HEK293T (cell line): ENCODE measurements around the gene CADM1.

Experiments used
- CTCF ChIA-PET: fragments of 350-600 bp; formaldehyde crosslinking; extraction: SDS; loops from one replicate; lab custom pipeline; 2021; ENCODE audit warnings: antibody characterized with exemption, inconsistent platforms; lab: Yijun Ruan, JAX
- POLR2A ChIA-PET: fragments of 350-600 bp; formaldehyde crosslinking; extraction: SDS; loops from one replicate; lab custom pipeline; 2020; ENCODE audit warnings: antibody characterized with exemption, inconsistent platforms; lab: Yijun Ruan, JAX
- DNase-seq: peaks from one replicate; pipeline ENCODE4 v3.0.0; 2012; ENCODE audit warnings: mixed read lengths; ENCODE audit errors: extremely low spot score
- ARNT ChIP-seq: fragments of 450-650 bp; IDR thresholded peaks from 2 replicates; pipeline ENCODE4 v1.6.1; 2017; ENCODE audit warnings: mild to moderate bottlenecking
- BHLHE40 ChIP-seq: fragments of 450-650 bp; IDR thresholded peaks from 2 replicates; pipeline ENCODE4 v1.6.1; 2016; ENCODE audit warnings: mild to moderate bottlenecking, moderate library complexity, borderline replicate concordance
- CTBP1 ChIP-seq: fragments of 450-650 bp; IDR thresholded peaks from 2 replicates; pipeline ENCODE4 v1.6.1; 2016; ENCODE audit warnings: borderline replicate concordance
- ELF4 ChIP-seq: fragments of 450-650 bp; IDR thresholded peaks from 2 replicates; pipeline ENCODE4 v1.6.1; 2017; ENCODE audit warnings: antibody characterized with exemption
- FOXA1 ChIP-seq: fragments of 450-650 bp; IDR thresholded peaks from 2 replicates; pipeline ENCODE4 v1.6.1; 2016; ENCODE audit warnings: mild to moderate bottlenecking
- FOXK2 ChIP-seq: fragments of 450-650 bp; IDR thresholded peaks from 2 replicates; pipeline ENCODE4 v1.6.1; 2016; ENCODE audit warnings: mild to moderate bottlenecking
- FOXM1 ChIP-seq: fragments of 450-650 bp; IDR thresholded peaks from 2 replicates; pipeline ENCODE4 v1.6.1; 2017; ENCODE audit warnings: mild to moderate bottlenecking, borderline replicate concordance
- HDGF ChIP-seq: fragments of 450-650 bp; IDR thresholded peaks from 2 replicates; pipeline ENCODE4 v1.6.1; 2017; ENCODE audit warnings: antibody characterized with exemption, borderline replicate concordance
- L3MBTL2 ChIP-seq: fragments of 450-650 bp; conservative IDR thresholded peaks from 2 replicates; pipeline ENCODE4 v1.6.1; 2016; ENCODE audit warnings: mild to moderate bottlenecking
- LEF1 ChIP-seq: fragments of 450-650 bp; IDR thresholded peaks from 2 replicates; pipeline ENCODE4 v1.6.1; 2017; ENCODE audit warnings: mild to moderate bottlenecking, borderline replicate concordance
- NFRKB ChIP-seq: fragments of 450-650 bp; IDR thresholded peaks from 2 replicates; pipeline ENCODE4 v1.6.1; 2016; ENCODE audit warnings: mild to moderate bottlenecking, moderate library complexity
- PKNOX1 ChIP-seq: fragments of 450-650 bp; IDR thresholded peaks from 2 replicates; pipeline ENCODE4 v1.6.1; 2016
- SP1 ChIP-seq: fragments of 450-650 bp; IDR thresholded peaks from 2 replicates; pipeline ENCODE4 v1.6.1; 2017
- SUZ12 ChIP-seq: fragments of 450-650 bp; IDR thresholded peaks from 2 replicates; pipeline ENCODE4 v1.6.1; 2016; ENCODE audit warnings: mild to moderate bottlenecking
- TARDBP ChIP-seq: fragments of 450-650 bp; IDR thresholded peaks from 2 replicates; pipeline ENCODE4 v1.6.1; 2016
- ZNF384 ChIP-seq: fragments of 450-650 bp; IDR thresholded peaks from 2 replicates; pipeline ENCODE4 v1.6.1; 2016

CADM1 gene

GRCh38 chr11:115272925-115273324 lies 231.3 kb downstream of the CADM1 start:
- TF ChIP-seq SP1: no peak
- no peak for TF ChIP-seq ELF4
- TF ChIP-seq NFRKB: no peak
- DNase-seq: no peak
- ChIA-PET CTCF (no interaction called here), POLR2A (no interaction called here)

- TF ChIP-seq SP1 (no peak), PKNOX1 (no peak), FOXK2 (no peak), HDGF (no peak), SUZ12 (no peak), TARDBP (no peak), BHLHE40 (no peak), LEF1 (no peak), ZNF384 (no peak), L3MBTL2 (no peak), ARNT (no peak), FOXM1 (no peak), FOXA1 (no peak), CTBP1 (no peak)
- ChIA-PET POLR2A (no interaction called here), CTCF (no interaction called here)
- no peak for DNase-seq
These were observed 232.6 kb downstream of the CADM1 start for GRCh38 chr11:115271643-115272042.

- POLR2A ChIA-PET: interaction anchor here (0.9 kb wide), 1 partner anchor 12 kb away, joined by 3 read pairs; no protein-coding TSS in a partner anchor
- TF ChIP-seq FOXM1: no peak
- no peak for TF ChIP-seq CTBP1
- TF ChIP-seq L3MBTL2: no peak
- no peak for TF ChIP-seq TARDBP
- TF ChIP-seq BHLHE40: no peak
- TF ChIP-seq SP1: no peak
- TF ChIP-seq ARNT: no peak
- CTCF ChIA-PET: no interaction called here
These were observed 234.8 kb downstream of the CADM1 start for GRCh38 chr11:115269191-115269950.

GRCh38 chr11:115267871-115268270 lies 236.3 kb downstream of the CADM1 start:
- ChIA-PET CTCF (no interaction called here), POLR2A (interaction anchor here (1.1 kb wide), 1 partner anchor 9 kb away, joined by 3 read pairs; no protein-coding TSS in a partner anchor)
- DNase-seq: no peak
- TF ChIP-seq LEF1: no peak
- TF ChIP-seq PKNOX1: no peak
- TF ChIP-seq HDGF: no peak
- TF ChIP-seq FOXM1: no peak
- no peak for TF ChIP-seq BHLHE40
- no peak for TF ChIP-seq FOXA1
- TF ChIP-seq ARNT: no peak
- TF ChIP-seq ELF4: no peak
- no peak for TF ChIP-seq CTBP1
- no peak for TF ChIP-seq NFRKB

More at GRCh38 chr11:115269191-115269950, 234.8 kb downstream of the CADM1 start:
- DNase-seq: no peak

GRCh38 chr11:115267238-115267781 lies 236.9 kb downstream of the CADM1 start:
- ChIA-PET POLR2A (no interaction called here), CTCF (no interaction called here)
- DNase-seq: no peak
- TF ChIP-seq PKNOX1: no peak
- TF ChIP-seq FOXM1: no peak
- TF ChIP-seq L3MBTL2: no peak
- TF ChIP-seq NFRKB: no peak
- TF ChIP-seq FOXA1: no peak
- TF ChIP-seq FOXK2: no peak
- no peak for TF ChIP-seq CTBP1
- TF ChIP-seq LEF1: no peak

GRCh38 chr11:115266066-115266639 lies 238.1 kb downstream of the CADM1 start:
- POLR2A ChIA-PET: no interaction called here
- CTCF ChIA-PET: no interaction called here

More at GRCh38 chr11:115266066-115266639, 238.1 kb downstream of the CADM1 start:
- no peak for TF ChIP-seq SUZ12
- no peak for TF ChIP-seq SP1
- no peak for TF ChIP-seq FOXA1
- TF ChIP-seq TARDBP: no peak
- no peak for TF ChIP-seq FOXM1
- TF ChIP-seq L3MBTL2: no peak
- TF ChIP-seq ZNF384: no peak
- no peak for TF ChIP-seq ELF4
- TF ChIP-seq LEF1: no peak
- no peak for TF ChIP-seq HDGF
- TF ChIP-seq NFRKB: no peak
- no peak for TF ChIP-seq ARNT
- TF ChIP-seq FOXK2: no peak
- no peak for TF ChIP-seq PKNOX1
- TF ChIP-seq BHLHE40: no peak
- TF ChIP-seq CTBP1: no peak
- DNase-seq: no peak
